Measurements from ENCODE around the gene TOMT. TPM values are rescaled to one million over a fixed set of nuclear protein-coding genes. Genes with fewer than 3 reads are reported as not detected.

The TOMT gene
- total RNA-seq, 1 experiment from 2014 or later = not detected

DNA sequence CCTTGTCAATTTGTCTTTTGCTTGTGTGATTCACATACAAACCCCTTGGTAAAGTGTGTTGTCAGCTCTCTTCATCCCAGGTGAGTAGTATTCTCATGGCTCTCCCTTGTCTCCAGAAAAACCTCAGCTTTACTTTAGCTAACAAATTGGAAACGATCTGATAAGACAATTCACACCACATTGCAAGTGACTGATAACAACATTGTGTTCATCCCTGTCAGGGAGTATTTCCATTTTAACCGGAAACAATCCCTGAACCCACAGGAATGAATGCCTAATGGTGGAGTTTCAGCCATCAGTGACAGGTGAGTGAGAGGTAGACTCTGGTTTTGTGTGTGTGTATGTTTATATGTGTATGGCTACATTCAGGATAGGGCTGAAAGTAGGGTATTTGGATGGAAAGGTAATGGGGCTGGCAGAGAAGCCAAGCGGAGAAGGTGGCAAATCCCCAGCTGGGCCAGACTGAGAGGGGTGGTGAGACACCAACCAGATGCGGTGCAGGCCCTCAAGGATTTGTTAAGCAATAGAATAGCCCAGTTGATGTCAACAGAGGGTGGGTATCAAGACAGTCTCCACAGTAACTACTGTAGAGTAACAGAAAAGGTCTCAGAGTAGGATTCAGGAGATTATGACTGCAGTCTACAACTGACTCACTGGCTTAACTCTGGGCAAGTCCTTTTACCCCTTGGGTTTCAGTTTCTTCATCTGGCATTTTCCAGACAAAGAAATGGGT, 17.5 kb upstream of the TOMT start:
- DNase-seq (ENCODE audit: low spot score) = no peak

DNA sequence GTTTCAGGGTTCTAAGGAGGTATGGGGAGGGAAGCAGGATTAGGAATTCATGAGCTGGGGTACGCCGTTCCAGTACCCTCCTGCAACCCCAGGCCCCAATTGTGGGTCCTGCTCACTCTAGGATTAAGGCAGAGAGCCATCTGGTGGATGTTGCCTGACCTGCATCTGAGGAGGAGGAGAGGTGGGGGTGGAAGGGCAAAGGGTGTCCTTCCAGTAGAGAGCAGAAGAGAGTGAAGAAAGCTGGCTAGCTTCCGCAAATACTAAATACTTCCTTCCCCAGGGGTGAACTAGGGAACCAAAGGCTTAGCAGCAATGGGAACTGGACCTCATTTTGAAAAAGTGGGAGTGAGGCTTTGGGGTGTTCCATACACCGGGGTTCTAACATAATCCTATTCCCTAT, 14.4 kb upstream of the TOMT start:
- DNase-seq (ENCODE audit: low spot score) = peak; percentile 59

DNA sequence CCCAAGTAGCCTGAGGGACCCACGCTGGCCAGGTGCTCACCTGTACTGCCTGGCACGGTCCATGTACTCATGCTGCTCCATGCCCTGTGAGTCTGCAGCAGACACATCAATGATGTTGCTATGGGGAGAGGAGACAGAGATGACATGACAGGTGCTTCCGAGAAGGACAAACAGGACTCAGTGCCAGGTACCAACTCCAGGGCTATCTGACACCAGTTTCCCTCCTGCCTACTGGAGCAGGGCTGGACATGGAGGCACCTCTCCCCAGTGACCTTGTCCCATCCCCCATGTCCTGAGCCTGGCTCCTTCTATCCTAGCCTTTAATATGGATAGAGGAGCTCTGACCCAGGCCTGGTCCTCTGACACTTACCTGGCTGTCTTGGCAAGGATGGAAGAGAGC, 7.0 kb upstream of the TOMT start:
- no peak for DNase-seq (ENCODE audit: low spot score)

DNA sequence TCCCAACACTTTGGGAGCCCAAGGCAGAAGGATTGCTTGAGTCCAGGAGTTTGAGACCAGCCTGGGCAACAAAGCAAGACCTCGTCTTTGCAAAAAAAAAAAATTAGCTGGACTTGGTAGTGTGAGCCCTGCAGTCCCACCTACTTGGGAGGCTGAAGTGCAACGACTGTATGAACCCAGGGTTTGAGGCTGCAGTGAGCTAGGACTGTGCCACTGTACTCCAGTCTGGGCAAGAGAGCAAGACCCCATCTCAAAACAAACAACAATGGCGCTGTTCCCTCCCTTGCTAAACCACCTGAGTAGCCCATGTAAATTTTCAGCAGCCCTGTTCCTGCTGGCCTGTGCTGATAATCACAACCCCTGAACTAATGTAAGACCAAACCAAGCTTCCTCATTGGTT, 5.7 kb upstream of the TOMT start:
- no peak for DNase-seq (ENCODE audit: low spot score)

DNA sequence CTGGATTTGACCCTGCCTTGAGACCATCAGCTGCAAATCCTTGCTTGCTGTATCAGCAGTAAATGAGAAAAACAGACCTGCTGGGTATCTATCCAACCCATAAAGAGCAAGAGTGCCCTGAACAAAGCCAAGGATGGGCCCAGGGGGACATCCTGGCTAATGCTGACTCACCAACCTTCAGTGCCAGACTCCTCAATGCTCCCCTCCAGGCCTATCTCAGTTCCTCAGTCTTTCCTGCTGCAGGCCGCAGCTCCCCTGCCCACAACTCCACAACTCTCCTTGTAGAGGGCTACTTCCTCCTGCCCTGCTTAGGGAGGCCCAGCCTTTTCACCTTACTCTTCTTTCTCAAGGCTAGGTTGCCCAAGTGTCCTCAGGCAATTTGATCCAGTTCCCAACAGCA, 5.3 kb upstream of the TOMT start:
- DNase-seq (ENCODE audit: low spot score) = no peak

DNA sequence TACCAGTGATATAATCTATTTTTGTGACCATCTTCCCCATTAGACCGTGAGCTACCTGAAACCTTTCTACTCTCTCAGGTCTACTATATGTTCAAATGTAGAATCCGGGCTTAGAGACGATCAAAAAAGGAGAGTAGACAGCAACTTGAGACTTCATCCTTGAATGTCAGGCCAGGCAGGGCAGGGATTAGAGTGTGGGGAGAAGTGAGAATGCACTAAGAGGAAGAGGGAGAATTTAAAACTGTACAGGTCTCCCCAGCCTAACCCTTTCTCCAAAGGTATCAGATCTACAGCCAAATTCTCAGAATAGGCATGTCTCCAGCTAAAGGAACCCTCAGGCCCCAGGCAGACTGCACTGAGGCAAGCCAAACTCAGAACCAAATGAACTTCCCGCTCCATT, 3.6 kb upstream of the TOMT start:
- DNase-seq (ENCODE audit: low spot score) = no peak

DNA sequence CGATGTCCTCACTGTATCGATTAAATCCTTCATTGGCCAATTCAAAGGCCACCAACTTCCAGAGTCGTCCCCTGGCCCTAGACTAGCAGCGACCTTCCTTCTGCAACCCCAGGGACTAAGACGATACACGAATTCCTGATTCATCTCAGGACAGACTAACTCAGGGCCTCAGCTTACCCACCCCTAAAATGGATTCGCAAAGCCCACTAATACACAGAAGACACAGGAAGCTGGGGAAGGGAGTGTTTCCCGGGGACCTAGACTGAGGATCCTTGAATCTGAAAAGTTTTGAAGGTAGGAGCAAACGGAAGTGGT, 3.1 kb upstream of the TOMT start:
- no peak for DNase-seq (ENCODE audit: low spot score)

DNA sequence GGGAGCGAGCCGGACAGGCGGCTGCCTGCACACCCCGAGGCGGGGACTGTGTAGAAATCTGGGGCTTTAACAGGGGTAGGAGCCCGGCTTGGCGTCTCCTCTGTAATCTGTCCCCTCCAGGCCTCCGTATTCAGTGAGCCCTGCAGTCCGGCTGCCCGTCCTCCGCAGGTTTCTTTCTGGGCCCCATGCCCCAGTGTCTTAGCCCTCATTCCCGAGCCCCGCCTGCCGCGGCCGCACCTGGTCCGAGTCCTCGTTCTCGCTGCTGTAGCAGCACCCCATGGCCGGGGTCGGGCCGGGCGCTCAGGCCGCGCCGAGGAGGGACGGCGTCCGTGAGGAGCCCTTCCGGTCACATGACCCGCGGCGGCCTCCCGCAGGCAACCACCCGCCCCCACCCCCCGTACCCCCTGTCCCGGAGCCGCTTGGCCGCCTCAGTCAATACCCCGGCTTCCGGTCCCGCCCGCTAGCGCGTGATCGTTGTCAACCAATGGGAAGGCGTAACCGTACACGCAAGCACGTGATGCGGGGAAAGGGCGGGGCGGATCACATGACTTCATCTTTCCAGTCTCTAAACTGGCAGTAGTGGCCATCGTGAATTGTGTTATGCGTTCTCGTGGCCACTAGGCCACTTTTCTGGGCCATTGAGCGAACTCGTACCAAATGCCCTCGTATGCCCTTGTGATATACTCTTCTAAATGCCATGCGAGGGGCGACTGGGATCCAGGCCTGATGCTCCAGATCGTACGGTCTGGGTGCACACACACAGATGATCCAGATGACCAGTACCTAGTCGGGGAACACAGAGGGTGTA, 2.6 kb upstream of the TOMT start, which contains the start of gene LAMTOR1:
Gene LAMTOR1, minus strand, starts transcription at position 352 of the 808 bp plus-strand sequence. Its CDS starts 73 bp downstream, at position 279.
- DNase-seq (ENCODE audit: low spot score) = peak; percentile 99

DNA sequence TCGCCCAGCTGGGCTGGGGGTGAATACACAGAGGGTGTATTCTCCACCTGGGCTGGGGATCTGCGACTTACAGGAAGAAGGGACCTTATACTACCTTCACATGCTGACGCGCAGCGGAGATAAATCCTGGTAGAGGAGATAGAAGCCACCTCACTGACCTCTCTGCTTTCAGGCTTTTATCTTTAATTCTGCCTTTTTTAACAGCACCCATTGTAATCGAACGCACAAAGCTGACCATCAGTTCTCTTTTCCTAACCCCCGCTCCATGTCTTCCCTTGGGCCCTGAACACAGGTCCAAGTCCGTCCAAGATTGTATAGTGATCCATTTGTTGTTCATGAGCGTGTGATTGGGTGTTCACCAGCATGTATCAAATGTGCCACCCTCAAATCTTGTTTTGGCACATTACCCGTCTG, 2.0 kb upstream of the TOMT start:
- no peak for DNase-seq (ENCODE audit: low spot score)

DNA sequence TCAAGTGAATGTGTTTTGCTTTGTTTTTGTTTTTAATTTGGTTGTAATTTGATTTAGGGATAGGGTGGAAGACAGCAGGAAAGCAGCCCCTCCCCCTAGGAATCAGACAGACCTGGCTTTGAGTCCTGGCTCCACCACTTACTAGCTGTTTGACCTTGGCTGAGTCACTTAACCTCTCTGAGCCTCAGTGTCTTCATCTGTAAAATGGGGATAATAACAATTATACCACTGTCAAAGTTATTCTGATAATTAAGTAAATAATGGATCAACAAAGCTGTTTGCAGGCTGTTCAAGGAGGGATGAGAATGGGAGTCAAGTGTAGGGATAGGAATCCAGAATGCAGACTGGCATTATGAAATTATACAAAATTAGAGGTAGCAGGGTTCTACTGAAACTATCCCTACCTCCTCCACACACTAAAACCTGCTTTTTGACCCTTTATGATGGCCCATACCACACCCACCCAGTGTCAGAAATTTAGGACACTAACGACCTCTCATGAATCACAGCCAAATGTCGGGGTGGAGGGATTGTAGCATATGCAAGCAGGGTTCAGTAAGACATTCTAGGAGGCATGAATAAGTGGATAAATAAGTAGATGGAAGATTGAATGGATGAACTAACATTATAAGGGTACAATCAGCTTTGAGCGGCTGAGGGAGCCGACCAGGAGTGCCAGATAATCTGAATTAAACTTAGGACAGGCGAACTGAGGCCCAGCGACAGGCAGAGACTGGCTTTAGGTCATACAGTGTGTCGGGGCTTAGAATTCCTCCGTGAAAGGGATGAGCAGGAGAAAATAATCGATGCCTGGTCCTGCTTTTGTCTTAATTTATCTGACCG, 5.8 kb downstream of the TOMT start:
- no peak for DNase-seq (ENCODE audit: low spot score)

DNA sequence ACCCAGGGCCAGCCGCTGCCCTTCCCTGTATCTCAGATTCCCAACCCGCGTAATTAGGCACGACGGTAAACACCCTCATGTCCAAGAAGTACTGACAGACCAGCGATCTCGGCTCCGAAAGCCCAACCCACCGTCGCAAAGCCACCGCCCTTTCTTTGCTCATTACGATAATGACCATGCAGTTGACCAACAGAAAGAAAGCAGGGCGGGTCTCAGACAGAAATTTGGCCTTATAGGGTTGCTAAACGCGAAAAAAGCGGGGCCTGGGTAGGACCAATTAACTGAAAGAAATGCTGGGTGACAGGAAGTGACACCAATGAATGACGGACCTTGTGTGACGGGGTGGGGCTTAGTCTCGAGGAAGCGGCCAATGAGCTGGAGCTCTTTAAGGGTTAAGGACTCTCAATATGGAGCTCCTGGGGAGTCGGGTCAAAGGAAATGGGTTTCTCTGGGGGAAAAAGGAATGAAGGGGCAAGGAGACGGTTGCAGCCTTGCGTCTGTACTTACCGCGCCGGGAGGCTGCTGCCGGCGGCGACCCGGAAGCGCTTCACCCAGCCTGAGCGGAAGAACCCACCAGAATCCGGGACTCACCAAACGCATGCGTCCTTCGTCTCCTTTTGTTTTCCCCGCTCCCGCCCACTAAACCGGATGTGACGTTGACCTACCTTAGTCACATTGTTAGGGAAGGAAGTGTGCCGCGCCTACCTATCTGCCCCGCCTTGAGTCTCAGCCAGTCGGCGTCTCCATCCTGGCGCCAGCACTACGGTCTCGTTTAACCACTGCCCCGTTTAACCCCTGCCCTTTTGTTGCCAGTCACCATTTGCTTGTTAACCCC, 6.6 kb downstream of the TOMT start, which contains the start of gene ANAPC15:
Gene ANAPC15, minus strand, starts transcription at position 553 of the 835 bp plus-strand sequence. CDS start 1,419 bp downstream, outside the sequence.
- DNase-seq (ENCODE audit: low spot score) = peak; percentile 99

DNA sequence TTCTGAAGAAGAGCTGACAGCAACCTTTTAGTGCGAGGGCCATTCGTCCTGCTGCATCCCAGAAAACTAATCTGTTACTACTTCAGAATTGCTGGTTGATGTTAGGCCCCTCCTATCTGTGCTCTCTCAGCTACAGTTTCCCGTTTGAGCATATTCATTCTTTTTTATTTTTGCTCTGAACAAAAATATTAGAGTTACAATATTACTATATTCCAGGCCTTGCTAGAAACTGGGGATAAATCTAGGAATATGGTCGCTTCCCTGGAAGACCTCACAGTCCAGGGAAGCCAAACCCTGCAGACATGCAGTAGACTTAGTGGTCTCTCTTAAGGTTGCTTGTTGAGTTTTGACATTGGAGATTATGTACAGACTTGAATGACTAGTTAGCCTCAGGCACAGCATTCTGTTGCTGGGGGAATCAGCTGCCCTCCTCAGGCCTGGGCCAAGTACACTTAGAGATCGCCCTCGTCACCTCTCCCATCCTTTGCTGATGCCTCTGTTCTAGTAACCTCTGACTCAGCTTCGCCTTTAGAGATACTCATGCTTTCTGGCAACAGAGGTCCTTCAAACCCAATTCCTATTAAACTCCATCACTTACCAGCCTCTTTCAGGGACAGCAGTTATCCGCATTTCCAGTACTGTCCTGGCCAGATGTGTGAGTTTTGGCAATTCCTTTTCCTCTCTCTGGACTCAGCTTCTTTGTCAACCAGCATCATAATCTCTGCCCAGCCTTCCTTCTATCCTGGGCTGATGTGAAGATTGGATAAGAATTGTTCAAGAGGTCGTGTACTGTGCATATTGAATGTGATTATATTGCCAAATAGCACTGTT, 7.5 kb downstream of the TOMT start:
- DNase-seq (ENCODE audit: low spot score) = no peak

DNA sequence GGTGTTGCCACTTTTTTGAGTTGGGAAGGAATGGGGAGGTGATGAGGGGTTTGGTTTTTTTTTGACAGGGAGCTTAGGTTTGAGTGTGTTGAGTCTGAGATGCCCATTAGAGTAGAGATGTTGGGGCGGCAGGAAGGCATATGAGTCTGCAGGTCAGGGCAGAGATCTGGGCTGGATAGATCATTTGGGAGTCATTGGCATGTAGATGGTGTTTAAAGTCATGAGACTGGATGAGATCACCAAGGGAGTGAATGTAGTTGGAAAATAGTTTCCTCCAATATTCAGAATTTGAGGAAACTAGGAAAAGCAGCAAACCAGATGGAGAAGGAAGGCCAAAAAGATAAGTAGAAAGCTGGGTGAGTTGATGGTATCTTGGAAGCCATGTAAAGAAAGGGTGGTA, 8.8 kb downstream of the TOMT start:
- no peak for DNase-seq (ENCODE audit: low spot score)

DNA sequence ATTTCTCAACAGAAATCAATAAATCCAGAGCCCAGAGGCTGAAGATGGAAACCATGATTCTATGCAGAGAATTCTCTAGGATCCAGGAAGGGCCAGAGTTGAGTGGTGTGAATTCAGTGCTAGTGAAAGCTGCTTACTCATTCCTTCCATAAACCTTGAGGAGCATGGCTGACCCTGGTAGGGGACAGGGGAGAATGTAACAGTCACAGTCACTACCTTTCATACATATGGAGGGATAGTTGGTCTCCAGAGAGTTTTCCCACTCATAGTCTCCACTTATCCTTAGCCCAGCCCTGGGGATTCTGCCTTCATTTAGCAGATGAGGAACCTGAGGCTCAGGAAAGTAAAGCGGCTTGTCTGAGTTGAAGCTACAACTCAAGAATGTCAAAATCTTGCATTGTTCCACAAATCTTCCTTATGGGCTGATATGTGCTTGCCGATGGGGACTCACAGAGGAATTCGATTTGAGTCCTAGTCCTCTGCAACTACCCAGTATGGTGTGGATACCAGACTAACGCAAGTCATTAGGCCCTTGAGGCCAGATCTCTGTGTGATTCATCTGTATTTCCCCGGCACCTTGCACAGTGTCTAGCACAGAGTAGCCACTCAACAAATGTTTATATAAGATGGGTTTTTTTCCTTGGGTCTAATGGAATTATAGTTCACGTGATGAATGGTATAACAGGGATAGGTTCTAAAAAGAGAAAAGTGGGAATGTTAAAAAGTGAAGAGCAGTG, 10.5 kb downstream of the TOMT start:
- no peak for DNase-seq (ENCODE audit: low spot score)

DNA sequence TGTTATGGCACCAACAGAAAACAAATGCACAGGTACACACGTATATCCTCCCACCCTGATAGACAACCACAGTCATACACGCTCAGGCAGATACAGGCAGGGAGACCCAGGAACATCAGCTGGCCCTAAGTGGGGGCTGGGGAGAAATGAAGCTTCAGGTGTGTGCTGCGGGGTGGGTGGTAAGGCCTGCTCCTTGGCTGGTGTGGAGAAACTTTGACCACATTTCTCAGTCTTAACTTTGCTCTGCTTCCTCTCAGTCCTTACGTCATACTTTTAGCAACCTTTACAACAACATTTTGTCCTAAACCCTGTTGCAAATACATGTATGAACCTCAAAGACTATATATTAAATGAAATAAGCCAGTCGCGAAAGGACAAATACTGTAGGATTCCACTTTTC, 13.5 kb downstream of the TOMT start:
- no peak for DNase-seq (ENCODE audit: low spot score)

DNA sequence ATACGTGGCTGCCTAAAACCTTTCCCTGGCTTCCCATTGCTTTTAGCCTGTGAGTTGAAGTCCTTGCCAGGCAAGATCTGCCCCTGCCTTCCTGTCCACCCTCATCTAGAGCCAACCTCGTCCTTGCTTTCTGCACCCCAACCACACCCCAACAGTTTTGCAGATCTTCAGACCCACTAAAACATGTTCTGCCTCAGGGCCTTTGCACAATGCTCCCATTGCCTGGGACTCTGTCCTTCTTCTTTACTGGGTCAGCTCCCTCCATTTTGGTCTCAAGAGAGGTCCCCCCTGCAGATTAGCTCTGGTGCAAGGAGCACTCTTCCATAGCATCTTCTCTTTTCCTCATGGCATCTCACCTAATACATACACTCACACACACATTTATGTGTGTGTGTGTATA, 15.2 kb downstream of the TOMT start:
- no peak for DNase-seq (ENCODE audit: low spot score)

DNA sequence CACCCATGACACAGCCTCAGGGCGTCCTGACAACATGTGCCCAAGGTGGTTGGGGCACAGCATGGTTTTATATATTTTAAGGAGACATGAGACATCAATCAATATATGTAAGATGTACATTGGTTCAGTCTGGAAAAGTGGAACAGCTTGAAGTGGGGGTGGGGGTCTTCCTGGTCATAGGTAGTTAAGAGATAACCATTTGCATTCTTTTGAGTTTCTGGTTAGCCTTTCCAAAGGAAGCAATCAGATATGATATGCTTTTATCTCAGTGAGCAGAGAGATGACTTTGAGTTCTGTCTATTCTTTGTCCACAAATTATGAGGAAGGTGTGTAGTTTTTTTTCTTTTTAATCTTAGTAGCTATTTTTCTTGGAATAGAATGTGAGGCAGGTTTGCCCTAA, 16.9 kb downstream of the TOMT start:
- DNase-seq (ENCODE audit: low spot score) = no peak

DNA sequence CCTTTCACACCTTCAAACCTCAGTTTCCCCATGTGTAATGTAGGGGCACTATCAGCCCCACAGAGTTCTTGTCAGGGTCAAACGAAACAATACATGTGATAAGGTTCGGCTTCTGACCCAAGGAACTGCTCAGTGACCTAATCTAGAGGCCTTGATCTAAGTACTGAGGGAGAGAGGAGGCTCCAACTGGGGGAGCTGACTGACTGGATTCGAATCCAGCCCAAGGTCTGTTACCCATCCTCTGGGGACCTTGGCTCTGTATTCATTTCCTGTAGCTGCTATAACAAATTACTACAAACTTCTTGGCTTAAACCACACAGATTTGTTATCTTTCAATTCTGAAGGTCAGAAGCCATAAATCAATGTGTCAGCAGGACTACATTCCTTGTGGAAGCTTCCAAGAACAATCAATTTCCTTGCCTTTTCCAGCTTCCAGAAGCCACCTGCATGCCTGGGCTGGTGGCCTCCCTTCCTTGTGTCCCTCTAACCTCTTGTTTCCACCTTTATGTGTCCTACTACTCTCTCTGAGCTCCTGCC, 17.5 kb downstream of the TOMT start:
- no peak for DNase-seq (ENCODE audit: low spot score)

DNA sequence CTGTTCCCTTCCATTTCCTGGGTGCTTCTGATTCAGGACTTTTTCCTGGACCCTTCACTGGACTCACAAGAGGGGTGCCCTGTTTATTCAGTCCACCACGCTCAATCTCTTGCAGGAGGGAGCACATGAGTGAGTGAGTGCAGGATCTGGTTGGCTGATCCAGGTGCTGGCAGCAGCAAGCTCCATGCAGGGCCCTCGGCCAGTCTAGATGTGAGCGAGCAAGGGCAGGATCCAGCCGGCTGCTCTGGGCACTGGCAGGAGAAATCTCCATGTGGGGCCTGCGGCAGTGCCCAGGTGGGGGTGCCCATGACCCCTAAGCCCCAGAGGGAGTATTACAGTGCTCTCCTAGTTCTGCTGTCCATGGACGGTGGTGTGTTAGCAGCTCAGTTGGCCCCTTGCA, 18.3 kb downstream of the TOMT start:
- DNase-seq (ENCODE audit: low spot score) = no peak

DNA sequence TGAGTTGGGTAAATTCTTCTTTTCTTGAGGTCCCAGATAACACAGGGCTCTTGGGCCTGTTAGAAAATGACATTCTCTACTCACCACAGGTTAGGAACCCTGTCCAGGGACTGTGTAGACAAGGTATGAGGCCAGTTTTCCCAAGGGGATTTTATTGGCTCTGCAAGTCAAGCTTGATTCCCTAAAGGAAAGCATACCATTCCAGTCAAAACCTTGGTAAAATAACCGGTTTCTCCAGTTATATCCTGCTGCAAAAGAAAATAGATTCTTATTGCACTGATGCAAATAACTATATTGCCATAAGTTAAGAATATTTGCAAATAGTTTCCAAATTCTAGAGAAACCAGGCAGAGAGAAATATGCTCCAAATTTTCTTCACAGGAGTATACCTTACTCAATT, 20.2 kb downstream of the TOMT start:
- DNase-seq (ENCODE audit: low spot score) = no peak

Data from H4 (cell line).